H7 (cell line): ENCODE measurements around the gene MROH8. TPM values are rescaled to one million over a fixed set of nuclear protein-coding genes. Genes with fewer than 3 reads are reported as not detected.
A peak's percentile ranks its signal among the peaks of the same experiment; 100 is the strongest.
"Not testable (repeated sequence)": the region's sequence is repeated elsewhere in the genome, so short reads cannot be mapped to it uniquely, and the experiment has no call there.

Experiments
- DNase-seq: peaks from one replicate; pipeline ENCODE4 v3.0.0; 2012
- H3K27me3 ChIP-seq: 2 replicates; pipeline ENCODE4 v1.6.0; 2011; ENCODE audit warnings: mild to moderate bottlenecking, low read length; ENCODE audit not compliant: control insufficient read depth, insufficient read depth
- H3K36me3 ChIP-seq: replicated peaks from 2 replicates; pipeline ENCODE4 v1.5.1; 2011; ENCODE audit warnings: low read length; ENCODE audit not compliant: control insufficient read depth, insufficient read depth
- H3K4me3 ChIP-seq: 2 replicates; pipeline ENCODE4 v1.5.1; 2011; ENCODE audit warnings: low read depth, mild to moderate bottlenecking, control low read depth, low read length, moderate library complexity; ENCODE audit not compliant: insufficient read depth
- total RNA-seq: library from RNA; depleted of rRNA; stranded (reverse); fragments of >200 nt; shearing (Covaris generic); gene quantifications from 2 replicates; pipeline ENCODE4 v1.2.3, GENCODE V29; 2014

Gene MROH8
- total RNA-seq, 1 experiment from 2014 or later, result 1.3 TPM

- H3K36me3 ChIP-seq, result no peaks in the 10 kb centered on the region
- H3K4me3 ChIP-seq, result no peak overlapping the region
- H3K27me3 ChIP-seq, result no peaks in the 10 kb centered on the region
- no peak for DNase-seq
Observed at GRCh38 chr20:37152284-37152683, 27.1 kb downstream of the MROH8 start.

- Histone ChIP-seq H3K36me3 (no peaks in the 10 kb centered on the region), H3K27me3 (no peaks in the 10 kb centered on the region), H3K4me3 (no peak overlapping the region)
- DNase-seq, result no peak
Observed at GRCh38 chr20:37151529-37151928, 27.8 kb downstream of the MROH8 start.

- DNase-seq, H3K4me3 ChIP-seq, H3K27me3 ChIP-seq, H3K36me3 ChIP-seq: not testable (repeated sequence)
Observed at GRCh38 chr20:37150864-37151263, 28.5 kb downstream of the MROH8 start.

GRCh38 chr20:37147250-37147649 lies 32.1 kb downstream of the MROH8 start:
- no peak overlapping the region for H3K4me3 ChIP-seq
- no peaks in the 10 kb centered on the region for H3K27me3 ChIP-seq
- DNase-seq, result no peak
- no peaks in the 10 kb centered on the region for H3K36me3 ChIP-seq

GRCh38 chr20:37144856-37145404 lies 34.4 kb downstream of the MROH8 start:
- H3K36me3 ChIP-seq, result no peaks in the 10 kb centered on the region
- no peak for DNase-seq
- no peaks in the 10 kb centered on the region for H3K27me3 ChIP-seq
- no peak overlapping the region for H3K4me3 ChIP-seq

GRCh38 chr20:37142708-37143107 lies 36.6 kb downstream of the MROH8 start:
- H3K36me3 ChIP-seq, result no peaks in the 10 kb centered on the region
- H3K4me3 ChIP-seq, result no peak overlapping the region
- H3K27me3 ChIP-seq, result no peaks in the 10 kb centered on the region
- no peak for DNase-seq

GRCh38 chr20:37137547-37137946 lies 41.8 kb downstream of the MROH8 start:
- no peak for DNase-seq
- no peak overlapping the region for H3K4me3 ChIP-seq
- no peaks in the 10 kb centered on the region for H3K36me3 ChIP-seq
- no peaks in the 10 kb centered on the region for H3K27me3 ChIP-seq

- Histone ChIP-seq H3K36me3 (no peaks in the 10 kb centered on the region), H3K4me3 (no peak overlapping the region), H3K27me3 (no peaks in the 10 kb centered on the region)
- no peak for DNase-seq
Observed at GRCh38 chr20:37133952-37134351, 45.4 kb downstream of the MROH8 start.

- H3K27me3 ChIP-seq, result no peaks in the 10 kb centered on the region
- H3K36me3 ChIP-seq, result no peaks in the 10 kb centered on the region
- no peak for DNase-seq
- H3K4me3 ChIP-seq, result no peak overlapping the region
Observed at GRCh38 chr20:37131486-37131885, 47.9 kb downstream of the MROH8 start.

- no peaks in the 10 kb centered on the region for H3K27me3 ChIP-seq
- peak; percentile 32 for DNase-seq
- H3K4me3 ChIP-seq, result no peak overlapping the region
- no peaks in the 10 kb centered on the region for H3K36me3 ChIP-seq
Observed at GRCh38 chr20:37128803-37129202, 50.5 kb downstream of the MROH8 start.

GRCh38 chr20:37126290-37126689 lies 53.1 kb downstream of the MROH8 start:
- H3K4me3 ChIP-seq, DNase-seq: not testable (repeated sequence)

GRCh38 chr20:37123441-37123840 lies 55.9 kb downstream of the MROH8 start:
- Histone ChIP-seq H3K27me3 (no peaks in the 10 kb centered on the region), H3K36me3 (no peaks in the 10 kb centered on the region), H3K4me3 (no peak overlapping the region)
- no peak for DNase-seq

More at GRCh38 chr20:37126290-37126689, 53.1 kb downstream of the MROH8 start:
- not testable (repeated sequence) for H3K36me3 ChIP-seq, H3K27me3 ChIP-seq

GRCh38 chr20:37120497-37120896 lies 58.9 kb downstream of the MROH8 start:
- no peaks in the 10 kb centered on the region for H3K27me3 ChIP-seq
- no peak overlapping the region for H3K4me3 ChIP-seq
- DNase-seq, result no peak
- H3K36me3 ChIP-seq, result no peaks in the 10 kb centered on the region

GRCh38 chr20:37119356-37120036 lies 59.9 kb downstream of the MROH8 start:
- H3K36me3 ChIP-seq, result no peaks in the 10 kb centered on the region
- no peak overlapping the region for H3K4me3 ChIP-seq
- H3K27me3 ChIP-seq, result no peaks in the 10 kb centered on the region
- no peak for DNase-seq

- DNase-seq, result no peak
- Histone ChIP-seq H3K36me3 (no peaks in the 10 kb centered on the region), H3K27me3 (no peaks in the 10 kb centered on the region), H3K4me3 (no peak overlapping the region)
Observed at GRCh38 chr20:37114012-37114411, 65.3 kb downstream of the MROH8 start.
